Liver (tissue), 9 donors: Measurements from ENCODE around the gene NACAD. TPM values are rescaled to one million over a fixed set of nuclear protein-coding genes. Genes with fewer than 3 reads are reported as not detected.

Experiments used
- DNase-seq: peaks from one replicate; pipeline ENCODE4 v3.0.0-alpha.2; 2017; ENCODE audit warnings: low spot score
- H3K27ac ChIP-seq, 2 donors: one replicate each; pipeline ENCODE4 v1.7.0; 2013; ENCODE audit warnings: inconsistent platforms in 2 of 2, low read length in 2 of 2, control low read depth in 1 of 2, low read depth in 1 of 2, mild to moderate bottlenecking in 1 of 2
- H3K27me3 ChIP-seq, 4 donors: one replicate each; pipeline versions ENCODE4 v1.6.1 to v1.7.0; 2013; ENCODE audit warnings: low read length in 3 of 4, inconsistent platforms in 1 of 4, mild to moderate bottlenecking in 1 of 4, moderate library complexity in 1 of 4; ENCODE audit not compliant: control insufficient read depth in 4 of 4, insufficient read depth in 4 of 4
- H3K36me3 ChIP-seq, 4 donors: one replicate each; pipeline versions ENCODE4 v1.6.1 to v1.7.0; 2013; ENCODE audit warnings: low read length in 3 of 4, mild to moderate bottlenecking in 3 of 4, low read depth in 1 of 4, moderate library complexity in 1 of 4; ENCODE audit not compliant: control insufficient read depth in 4 of 4, insufficient read depth in 3 of 4
- H3K4me1 ChIP-seq, 4 donors: one replicate each; pipeline versions ENCODE4 v1.6.1 to v1.7.0; 2013; ENCODE audit warnings: low read length in 3 of 4, mild to moderate bottlenecking in 3 of 4, moderate library complexity in 1 of 4; ENCODE audit not compliant: control insufficient read depth in 4 of 4, insufficient read depth in 4 of 4
- H3K4me3 ChIP-seq, 3 donors: one replicate each; pipeline versions ENCODE4 v1.6.1 to v1.7.0; 2013; ENCODE audit warnings: low read length in 3 of 3, control low read depth in 1 of 3, low read depth in 1 of 3, mild to moderate bottlenecking in 1 of 3
- H3K9ac ChIP-seq, 2 donors: one replicate each; pipeline ENCODE4 v1.7.0; 2013; ENCODE audit warnings: low read length in 2 of 2, mild to moderate bottlenecking in 2 of 2, moderate library complexity in 2 of 2, control low read depth in 1 of 2, low read depth in 1 of 2
- H3K9me3 ChIP-seq, 4 donors: one replicate each; pipeline versions ENCODE4 v1.6.1 to v1.7.0; 2013; ENCODE audit warnings: low read length in 3 of 4; ENCODE audit not compliant: control insufficient read depth in 4 of 4
- HNF4A ChIP-seq, 2 donors: conservative IDR thresholded peaks; 2 replicates each; pipeline ENCODE4 v1.6.1; 2016; ENCODE audit warnings: antibody characterized with exemption in 2 of 2, mild to moderate bottlenecking in 2 of 2
- RAD21 ChIP-seq, 2 donors: IDR thresholded peaks; 2 replicates each; pipeline ENCODE4 v1.6.1; 2016; ENCODE audit warnings: antibody characterized with exemption in 2 of 2, mild to moderate bottlenecking in 2 of 2
- TAF1 ChIP-seq: conservative IDR thresholded peaks from 2 replicates; pipeline ENCODE4 v1.6.1; 2016; ENCODE audit warnings: antibody characterized with exemption, mild to moderate bottlenecking
- WGBS: extraction: QIAGEN DNeasy Blood & Tissue Kit; methylation state at CpG from one replicate; pipeline ENCODE4 v1.1.7; 2013; 5-methylcytosine and 5-hydroxymethylcytosine counted together
- polyA plus RNA-seq, 2 donors: library from polyadenylated mRNA; stranded (reverse) in 1 of 2; unstranded in 1 of 2; fragments of 200-250 nt in 1 of 2; fragments of >200 nt in 1 of 2; fragmentation: Nextera tagmentation in 1 of 2; extraction: Ambion mirVana in 1 of 2; gene quantifications; one replicate each; pipeline versions ENCODE4 v1.2.1 to v1.2.3, GENCODE V29; 2013 to 2015
- total RNA-seq, 2 donors: library from RNA; depleted of rRNA; stranded (reverse); fragments of >200 nt; gene quantifications; one replicate each; pipeline ENCODE4 v1.2.3, GENCODE V29; 2014
- TF ChIP-seq, protein P1 (sequence below): fragments of 150-350 bp; IDR thresholded peaks from 2 replicates; pipeline ENCODE4 v1.5.1; 2017; ENCODE audit warnings: improper control_type of control experiment, low read depth, low read length; ENCODE audit not compliant: missing input control
- donor health status: healthy.
- donor health status: healthy.
- donor health status: healthy.
- donor health status: healthy.
- donor health status: healthy.

The NACAD gene, protein sequence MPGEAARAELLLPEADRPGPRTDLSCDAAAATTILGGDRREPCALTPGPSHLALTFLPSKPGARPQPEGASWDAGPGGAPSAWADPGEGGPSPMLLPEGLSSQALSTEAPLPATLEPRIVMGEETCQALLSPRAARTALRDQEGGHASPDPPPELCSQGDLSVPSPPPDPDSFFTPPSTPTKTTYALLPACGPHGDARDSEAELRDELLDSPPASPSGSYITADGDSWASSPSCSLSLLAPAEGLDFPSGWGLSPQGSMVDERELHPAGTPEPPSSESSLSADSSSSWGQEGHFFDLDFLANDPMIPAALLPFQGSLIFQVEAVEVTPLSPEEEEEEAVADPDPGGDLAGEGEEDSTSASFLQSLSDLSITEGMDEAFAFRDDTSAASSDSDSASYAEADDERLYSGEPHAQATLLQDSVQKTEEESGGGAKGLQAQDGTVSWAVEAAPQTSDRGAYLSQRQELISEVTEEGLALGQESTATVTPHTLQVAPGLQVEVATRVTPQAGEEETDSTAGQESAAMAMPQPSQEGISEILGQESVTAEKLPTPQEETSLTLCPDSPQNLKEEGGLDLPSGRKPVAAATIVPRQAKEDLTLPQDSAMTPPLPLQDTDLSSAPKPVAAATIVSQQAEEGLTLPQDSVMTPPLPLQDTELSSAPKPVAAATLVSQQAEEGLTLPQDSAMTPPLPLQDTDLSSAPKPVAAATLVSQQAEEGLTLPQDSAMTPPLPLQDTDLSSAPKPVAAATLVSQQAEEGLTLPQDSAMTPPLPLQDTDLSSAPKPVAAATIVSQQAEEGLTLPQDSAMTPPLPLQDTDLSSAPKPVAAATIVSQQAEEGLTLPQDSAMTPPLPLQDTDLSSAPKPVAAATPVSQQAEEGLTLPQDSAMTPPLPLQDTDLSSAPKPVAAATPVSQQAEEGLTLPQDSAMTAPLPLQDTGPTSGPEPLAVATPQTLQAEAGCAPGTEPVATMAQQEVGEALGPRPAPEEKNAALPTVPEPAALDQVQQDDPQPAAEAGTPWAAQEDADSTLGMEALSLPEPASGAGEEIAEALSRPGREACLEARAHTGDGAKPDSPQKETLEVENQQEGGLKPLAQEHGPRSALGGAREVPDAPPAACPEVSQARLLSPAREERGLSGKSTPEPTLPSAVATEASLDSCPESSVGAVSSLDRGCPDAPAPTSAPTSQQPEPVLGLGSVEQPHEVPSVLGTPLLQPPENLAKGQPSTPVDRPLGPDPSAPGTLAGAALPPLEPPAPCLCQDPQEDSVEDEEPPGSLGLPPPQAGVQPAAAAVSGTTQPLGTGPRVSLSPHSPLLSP (N-terminal part only)
- under 1 TPM; 0.08 to 0.09 TPM for total RNA-seq
- under 1 TPM; 0.03 to 0.14 TPM for polyA plus RNA-seq

DNA sequence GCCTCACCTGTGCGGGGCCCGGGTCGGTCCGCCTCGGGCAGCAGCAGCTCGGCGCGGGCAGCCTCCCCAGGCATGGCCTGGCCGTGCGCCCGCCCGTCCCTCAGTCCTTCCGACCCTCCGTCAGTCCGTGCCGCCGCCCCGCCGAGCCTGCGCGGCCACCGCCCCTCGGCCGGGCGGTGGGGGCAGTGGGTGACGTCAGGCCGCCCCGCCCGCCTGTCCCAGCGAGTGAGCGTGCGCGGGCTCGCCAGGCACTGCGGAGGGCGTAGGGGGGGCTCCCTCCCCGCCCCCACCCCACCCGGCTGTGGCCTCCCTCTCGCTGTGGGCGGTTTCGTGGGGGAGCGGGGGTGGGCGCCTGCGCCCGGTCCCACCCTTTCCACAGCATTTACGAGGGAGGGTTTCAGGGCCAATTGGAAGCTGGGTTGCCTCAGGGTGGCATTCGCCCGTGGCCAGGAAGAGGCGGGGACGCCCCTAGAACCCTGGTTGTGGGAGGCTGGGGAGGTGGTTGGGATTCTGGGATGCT lies at the start of gene NACAD:
Gene NACAD (minus strand): TSS at position 149 of the 520 bp plus-strand sequence. CDS start 75 bp downstream, at position 74.
- TF ChIP-seq, protein P1, sequence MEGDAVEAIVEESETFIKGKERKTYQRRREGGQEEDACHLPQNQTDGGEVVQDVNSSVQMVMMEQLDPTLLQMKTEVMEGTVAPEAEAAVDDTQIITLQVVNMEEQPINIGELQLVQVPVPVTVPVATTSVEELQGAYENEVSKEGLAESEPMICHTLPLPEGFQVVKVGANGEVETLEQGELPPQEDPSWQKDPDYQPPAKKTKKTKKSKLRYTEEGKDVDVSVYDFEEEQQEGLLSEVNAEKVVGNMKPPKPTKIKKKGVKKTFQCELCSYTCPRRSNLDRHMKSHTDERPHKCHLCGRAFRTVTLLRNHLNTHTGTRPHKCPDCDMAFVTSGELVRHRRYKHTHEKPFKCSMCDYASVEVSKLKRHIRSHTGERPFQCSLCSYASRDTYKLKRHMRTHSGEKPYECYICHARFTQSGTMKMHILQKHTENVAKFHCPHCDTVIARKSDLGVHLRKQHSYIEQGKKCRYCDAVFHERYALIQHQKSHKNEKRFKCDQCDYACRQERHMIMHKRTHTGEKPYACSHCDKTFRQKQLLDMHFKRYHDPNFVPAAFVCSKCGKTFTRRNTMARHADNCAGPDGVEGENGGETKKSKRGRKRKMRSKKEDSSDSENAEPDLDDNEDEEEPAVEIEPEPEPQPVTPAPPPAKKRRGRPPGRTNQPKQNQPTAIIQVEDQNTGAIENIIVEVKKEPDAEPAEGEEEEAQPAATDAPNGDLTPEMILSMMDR = no peak
- TF ChIP-seq TAF1 = no peak
- H3K36me3 ChIP-seq = no peaks in the 10 kb centered on the region
- H3K9ac ChIP-seq = no peak within 1 kb of the TSS
- WGBS = 4% methylated on average over 50 of the region's 50 CpGs
- H3K4me1 ChIP-seq = peaks cover 0 to 3% (median 0%) of the 10 kb centered on the region in 4 donors
- H3K27ac ChIP-seq = no peak within 1 kb of the TSS
- H3K4me3 ChIP-seq = peak within 1 kb of the TSS in 1 of 3 donors; percentile 44
- H3K9me3 ChIP-seq = no peaks in the 10 kb centered on the region
- DNase-seq = no peak
- peaks cover 0 to 3% (median 0%) of the 10 kb centered on the region in 4 donors for H3K27me3 ChIP-seq

DNA sequence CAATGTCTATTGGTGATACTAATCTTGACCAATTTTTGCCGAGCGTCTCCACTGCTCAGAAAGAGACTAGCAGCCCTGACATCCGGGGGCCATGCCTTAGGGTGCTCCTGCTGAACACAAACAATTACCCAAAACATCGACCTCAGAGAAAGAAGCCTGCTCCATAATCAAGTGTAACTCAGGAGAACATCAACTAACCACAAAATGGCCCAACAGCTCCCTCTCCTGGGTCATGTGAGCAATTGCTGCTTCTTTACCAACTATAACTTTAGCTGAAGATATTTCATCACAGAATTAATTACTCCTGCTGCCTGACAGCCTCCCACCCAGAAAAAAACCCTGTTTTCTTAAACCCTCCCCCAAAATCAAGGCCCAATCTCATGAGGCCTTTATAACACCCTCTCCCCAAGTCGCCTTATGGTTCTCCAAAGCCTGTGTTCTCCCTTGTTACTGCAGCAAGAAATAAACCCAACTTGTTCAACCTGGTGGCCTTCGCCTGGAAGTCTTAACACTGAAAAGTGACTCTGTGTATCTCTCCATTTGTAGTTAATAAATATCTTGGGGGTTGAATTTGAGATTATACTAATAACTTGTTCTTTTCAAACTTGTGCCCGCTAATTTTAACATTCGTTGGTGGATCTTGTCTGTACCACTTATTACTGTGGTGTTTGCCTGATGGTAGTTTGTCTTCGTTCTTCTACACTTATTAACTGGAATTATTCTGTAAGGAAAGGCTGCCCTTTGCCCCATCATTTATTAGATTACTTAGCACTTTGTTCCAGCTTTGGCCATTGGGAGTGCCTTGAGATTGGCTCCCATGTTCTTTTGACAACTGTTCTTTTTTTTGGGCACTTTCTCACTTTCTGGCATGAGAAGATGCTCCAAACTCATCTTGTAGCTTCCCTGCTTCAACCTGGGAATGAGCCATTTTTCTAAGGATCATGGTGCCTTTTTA lies 47.6 kb upstream of the NACAD start:
- H3K27ac ChIP-seq = no peak overlapping the region
- peaks cover 0 to 13% (median 9%) of the 10 kb centered on the region in 4 donors for H3K4me1 ChIP-seq
- no peak overlapping the region for H3K4me3 ChIP-seq
- TF ChIP-seq RAD21 (IDR thresholded peaks at IDR 0.05) (peak; percentile 94 to 97), HNF4A (conservative IDR thresholded peaks at IDR 0.05) (no peak)
- TF ChIP-seq, protein P1 = peak; percentile 95
- H3K36me3 ChIP-seq = no peaks in the 10 kb centered on the region
- DNase-seq = peak; percentile 64
- WGBS = 42% methylated on average over 9 of the region's 9 CpGs
- no peaks in the 10 kb centered on the region for H3K9me3 ChIP-seq
- no peak overlapping the region for H3K9ac ChIP-seq
- H3K27me3 ChIP-seq = no peaks in the 10 kb centered on the region
